Skin of body (tissue), 2 donors: ENCODE results near the gene SPOCK1. TPM values are rescaled to one million over a fixed set of nuclear protein-coding genes. Genes with fewer than 3 reads are reported as not detected.

Source experiments
- DNase-seq: peaks from one replicate; lab custom pipeline; 2025; lab: John Stamatoyannopoulos, UW
- total RNA-seq: library from RNA; depleted of rRNA; stranded (reverse); fragments of >200 nt; gene quantifications from one replicate; pipeline ENCODE4 v1.2.3, GENCODE V29; 2014

Gene SPOCK1
- total RNA-seq, 1 donor from 2014 or later: 7.0 TPM

- no peak for DNase-seq
Observed at GRCh38 chr5:137034213-137034612, 464.9 kb downstream of the SPOCK1 start.

GRCh38 chr5:137032929-137033328 lies 466.2 kb downstream of the SPOCK1 start:
- DNase-seq: no peak

- DNase-seq: no peak
Observed at GRCh38 chr5:137027758-137028157, 471.4 kb downstream of the SPOCK1 start.

- no peak for DNase-seq
Observed at GRCh38 chr5:137026296-137026695, 472.8 kb downstream of the SPOCK1 start.

GRCh38 chr5:137024044-137024443 lies 475.1 kb downstream of the SPOCK1 start:
- DNase-seq: no peak

- DNase-seq: no peak
Observed at GRCh38 chr5:137023371-137023770, 475.8 kb downstream of the SPOCK1 start.

- DNase-seq: no peak
Observed at GRCh38 chr5:137022725-137023124, 476.4 kb downstream of the SPOCK1 start.

GRCh38 chr5:137022043-137022442 lies 477.1 kb downstream of the SPOCK1 start:
- no peak for DNase-seq

- no peak for DNase-seq
Observed at GRCh38 chr5:137019229-137019628, 479.9 kb downstream of the SPOCK1 start.

- no peak for DNase-seq
Observed at GRCh38 chr5:137016783-137017324, 482.3 kb downstream of the SPOCK1 start.

GRCh38 chr5:137015540-137016116 lies 483.5 kb downstream of the SPOCK1 start:
- no peak for DNase-seq

GRCh38 chr5:137014731-137015130 lies 484.4 kb downstream of the SPOCK1 start:
- no peak for DNase-seq

GRCh38 chr5:137010226-137010625 lies 488.9 kb downstream of the SPOCK1 start:
- DNase-seq: no peak

GRCh38 chr5:137004279-137004678 lies 494.8 kb downstream of the SPOCK1 start:
- DNase-seq: no peak

GRCh38 chr5:137001026-137001569 lies 498.0 kb downstream of the SPOCK1 start:
- DNase-seq: no peak

GRCh38 chr5:136999787-137000186 lies 499.3 kb downstream of the SPOCK1 start:
- no peak for DNase-seq

- no peak for DNase-seq
Observed at GRCh38 chr5:136998854-136999357, 500.2 kb downstream of the SPOCK1 start.

GRCh38 chr5:136994154-136994553 lies 505.0 kb downstream of the SPOCK1 start:
- DNase-seq: no peak

- DNase-seq: no peak
Observed at GRCh38 chr5:136992796-136993489, 506.2 kb downstream of the SPOCK1 start.

- no peak for DNase-seq
Observed at GRCh38 chr5:136985785-136986475, 513.2 kb downstream of the SPOCK1 start.

GRCh38 chr5:136984772-136985446 lies 514.2 kb downstream of the SPOCK1 start:
- no peak for DNase-seq
